A549 (cell line): ENCODE measurements around the gene PLEKHA4. TPM values are rescaled to one million over a fixed set of nuclear protein-coding genes. Genes with fewer than 3 reads are reported as not detected.
A peak's percentile ranks its signal among the peaks of the same experiment; 100 is the strongest.

Experiments
- ATAC-seq, 2 experiments: fragments of 200-7000 bp in 1 of 2; fragments of >200 bp in 1 of 2; cut with Nextera tagmentation in 1 of 2; cut with Tn5 transposase in 1 of 2; 3 replicates each; pipeline versions ENCODE4 v1.8.0 to v1.9.1; 2018 to 2020; ENCODE audit warnings: mild to moderate bottlenecking in 1 of 2, moderate library complexity in 1 of 2
- CTCF ChIA-PET: fragments of 300-600 bp; sonication (Branson Sonifier 250); formaldehyde crosslinking; extraction: SDS; loops from one replicate; lab custom pipeline; 2021; ENCODE audit warnings: antibody characterized with exemption, inconsistent platforms; lab: Yijun Ruan, JAX
- POLR2A ChIA-PET: fragments of 350-600 bp; formaldehyde crosslinking; extraction: SDS; loops from one replicate; lab custom pipeline; 2021; ENCODE audit warnings: antibody characterized with exemption, inconsistent platforms; lab: Yijun Ruan, JAX
- DNase-seq, 2 experiments: peaks; one replicate each; pipeline versions ENCODE4 v3.0.0 to v3.0.0-alpha.2; 2011 to 2016; ENCODE audit warnings: low read depth in 1 of 2, low spot score in 1 of 2
- FAIRE-seq: peaks from 2 replicates; lab custom pipeline; 2011; peaks lifted over from hg19 to GRCh38; lab: Jason Lieb, UNC
- H3K27ac ChIP-seq, 2 experiments: fragments of >200 bp; sonication (Bioruptor Twin); formaldehyde crosslinking; 3 replicates each; pipeline ENCODE4 v1.5.1; 2016 to 2017
- H3K4me1 ChIP-seq: fragments of >200 bp; sonication (Bioruptor Twin); formaldehyde crosslinking; 3 replicates; pipeline ENCODE4 v1.6.1; 2016
- H3K4me2 ChIP-seq: fragments of >200 bp; sonication (Bioruptor Twin); formaldehyde crosslinking; 3 replicates; pipeline ENCODE4 v1.6.1; 2016
- H3K4me3 ChIP-seq: fragments of >200 bp; sonication (Bioruptor Twin); formaldehyde crosslinking; 3 replicates; pipeline ENCODE4 v1.5.1; 2016
- H3K9me3 ChIP-seq: fragments of >200 bp; sonication (Bioruptor Twin); formaldehyde crosslinking; 3 replicates; pipeline ENCODE4 v1.6.1; 2016
- CBX2 ChIP-seq: fragments of 200-600 bp; sonication (generic); IDR thresholded peaks from 2 replicates; pipeline ENCODE4 v1.6.1; 2016; ENCODE audit warnings: low read depth, mild to moderate bottlenecking, borderline replicate concordance
- CHD2 ChIP-seq: fragments of 150-350 bp; IDR thresholded peaks from 2 replicates; pipeline ENCODE4 v1.6.1; 2014; ENCODE audit warnings: low read length; ENCODE audit not compliant: partially characterized antibody
- CTCF ChIP-seq: fragments of >200 bp; sonication (Bioruptor Twin); formaldehyde crosslinking; IDR thresholded peaks from 3 replicates; pipeline ENCODE4 v1.5.1; 2016
- E2F6 ChIP-seq: IDR thresholded peaks from 2 replicates; pipeline ENCODE4 v1.6.1; 2012; ENCODE audit warnings: low read depth, borderline replicate concordance
- EHF ChIP-seq: fragments of 250-450 bp; sonication (Bioruptor Pico); IDR thresholded peaks from 2 replicates; pipeline ENCODE4 v1.5.0; 2020; ENCODE audit warnings: mild to moderate bottlenecking
- ESRRA ChIP-seq: fragments of 150-350 bp; IDR thresholded peaks from 2 replicates; pipeline ENCODE4 v1.6.1; 2014; ENCODE audit warnings: mild to moderate bottlenecking, low read length, borderline replicate concordance
- FOSB ChIP-seq: fragments of 250-450 bp; sonication (Bioruptor Pico); IDR thresholded peaks from 2 replicates; pipeline ENCODE4 v1.5.0; 2020; ENCODE audit warnings: mild to moderate bottlenecking, moderate library complexity
- FOXS1 ChIP-seq: fragments of 250-450 bp; sonication (Bioruptor Pico); IDR thresholded peaks from 2 replicates; pipeline ENCODE4 v1.5.0; 2020; ENCODE audit warnings: mild to moderate bottlenecking, moderate library complexity
- GATA3 ChIP-seq: IDR thresholded peaks from 2 replicates; pipeline ENCODE4 v1.6.1; 2012; ENCODE audit warnings: borderline replicate concordance
- HES2 ChIP-seq: fragments of >200 bp; sonication (Bioruptor Twin); formaldehyde crosslinking; IDR thresholded peaks from 2 replicates; pipeline ENCODE4 v1.6.1; 2016
- HEYL ChIP-seq: fragments of 250-450 bp; sonication (Bioruptor Pico); IDR thresholded peaks from 2 replicates; pipeline ENCODE4 v1.8.0; 2021; ENCODE audit warnings: mild to moderate bottlenecking, moderate library complexity
- HOXB5 ChIP-seq: fragments of 250-450 bp; sonication (Bioruptor Pico); IDR thresholded peaks from 2 replicates; pipeline ENCODE4 v1.5.0; 2020; ENCODE audit warnings: mild to moderate bottlenecking, moderate library complexity
- JUNB ChIP-seq: fragments of >200 bp; sonication (Bioruptor Twin); formaldehyde crosslinking; IDR thresholded peaks from 2 replicates; pipeline ENCODE4 v1.6.1; 2016
- KDM1A ChIP-seq: fragments of 200-600 bp; sonication (generic); IDR thresholded peaks from 2 replicates; pipeline ENCODE4 v1.6.1; 2016; ENCODE audit warnings: low read depth, mild to moderate bottlenecking
- MAX ChIP-seq: IDR thresholded peaks from 2 replicates; pipeline ENCODE4 v1.6.1; 2012
- MYC ChIP-seq: IDR thresholded peaks from 2 replicates; pipeline ENCODE4 v1.6.1; 2012; ENCODE audit warnings: mild to moderate bottlenecking, inconsistent platforms, low read length, improper control_type of control experiment, borderline replicate concordance
- NFE2L2 ChIP-seq: fragments of 150-350 bp; conservative IDR thresholded peaks from 2 replicates; pipeline ENCODE4 v1.6.1; 2014; ENCODE audit warnings: low read length
- NR3C1 ChIP-seq: fragments of >200 bp; sonication (Bioruptor Twin); formaldehyde crosslinking; IDR thresholded peaks from 3 replicates; pipeline ENCODE4 v1.6.1; 2017
- PBX3 ChIP-seq: IDR thresholded peaks from 2 replicates; pipeline ENCODE4 v1.6.1; 2012
- POLR2AphosphoS2 ChIP-seq: conservative IDR thresholded peaks from 2 replicates; pipeline ENCODE4 v1.6.1; 2012; ENCODE audit warnings: low read length, improper control_type of control experiment, inconsistent platforms
- SREBF2 ChIP-seq: fragments of 450-650 bp; IDR thresholded peaks from 2 replicates; pipeline ENCODE4 v1.6.1; 2014; ENCODE audit warnings: mild to moderate bottlenecking, moderate library complexity
- TP53 ChIP-seq: fragments of 250-450 bp; sonication (Bioruptor Pico); IDR thresholded peaks from 2 replicates; pipeline ENCODE4 v1.5.0; 2021; ENCODE audit warnings: mild to moderate bottlenecking, moderate library complexity
- ZFP36 ChIP-seq: fragments of 450-650 bp; IDR thresholded peaks from 2 replicates; pipeline ENCODE4 v1.6.1; 2014; ENCODE audit warnings: borderline replicate concordance; ENCODE audit not compliant: partially characterized antibody
- ZSCAN20 ChIP-seq: fragments of 250-450 bp; sonication (Bioruptor Pico); IDR thresholded peaks from 2 replicates; pipeline ENCODE4 v1.8.0; 2022; ENCODE audit warnings: mild to moderate bottlenecking, moderate library complexity
- WGBS: methylation state at CpG from one replicate; pipeline ENCODE4 v1.1.6; 2017; ENCODE audit errors: missing lambda C conversion rate; 5-methylcytosine and 5-hydroxymethylcytosine counted together
- polyA plus RNA-seq, 4 experiments: library from polyadenylated mRNA; depleted of rRNA in 3 of 4; stranded (reverse); fragments of >200 nt; fragmentation: RNase III in 1 of 4; extraction: RNeasy Plus Mini Kit Qiagen cat#74134 plus additional on column Dnase treatment in 1 of 4; gene quantifications; 2 replicates in 3 of 4; 3 replicates in 1 of 4; pipeline ENCODE4 v1.2.3, GENCODE V29; 2011 to 2017

The PLEKHA4 gene
- polyA plus RNA-seq, 2 of the 4 experiments (the other 2 are of a cell fraction): 0.34 to 0.46 TPM

GRCh38 chr19:48813123-48813913 is 55.1 kb downstream of the PLEKHA4 start:
- Histone ChIP-seq H3K4me3 (no peak overlapping the region), H3K4me2 (no peak overlapping the region), H3K9me3 (no peaks in the 10 kb centered on the region), H3K4me1 (peaks cover 29% of the 10 kb centered on the region), H3K27ac (no peak overlapping the region)
- DNase-seq: no peak
- ChIA-PET POLR2A (interaction anchor here (0.6 kb wide), 1 partner anchor 16 kb away, joined by 3 read pairs; no protein-coding TSS in a partner anchor), CTCF (interaction anchor here (0.6 to 3.0 kb wide), 10 partner anchors 10 to 157 kb away, joined by 3 to 17 read pairs (median 5); partner anchors contain the start of gene HSD17B14)
- 94% methylated on average over 21 of the region's 21 CpGs for WGBS
- TF ChIP-seq CTCF (0 out of 3 replicates have a peak, but pooled peaks have one; percentile 11), MYC (no peak)
- FAIRE-seq: no peak
- ATAC-seq: no peak

- Histone ChIP-seq H3K4me3 (peak overlapping the region; percentile 59; the same call in 2 of the 3 replicates), H3K4me1 (peaks cover 27% of the 10 kb centered on the region), H3K27ac (peak overlapping the region in 1 of 2 experiments; percentile 87; a peak in 2 of 6 replicates), H3K4me2 (peak overlapping the region; percentile 80), H3K9me3 (no peaks in the 10 kb centered on the region)
- WGBS: 56% methylated on average over 33 of the region's 39 CpGs
- ChIA-PET CTCF (interaction anchor here (1.1 to 9.7 kb wide), 11 partner anchors 9 to 158 kb away, joined by 3 to 138 read pairs (median 13); partner anchors contain the start of gene HSD17B14), POLR2A (no interaction called here)
- TF ChIP-seq HOXB5 (CRISPR knock-in tag) (no peak), CHD2 (no peak), FOXS1 (CRISPR knock-in tag) (no peak), HEYL (CRISPR knock-in tag) (no peak), FOSB (CRISPR knock-in tag) (no peak), E2F6 (no peak), TP53 (CRISPR knock-in tag) (no peak)
- FAIRE-seq (no peak), ATAC-seq (peak; percentile 7 to 31; a peak in 3 of 6 replicates), DNase-seq (peak; percentile 53 to 66)
Measured at GRCh38 chr19:48812094-48812929, 56.1 kb downstream of the PLEKHA4 start.

- FAIRE-seq: no peak
- POLR2A ChIA-PET: interaction anchor here (0.7 to 2.0 kb wide), 7 partner anchors 9 to 90 kb away, joined by 3 to 8 read pairs (median 4); partner anchors contain the start of genes HSD17B14 and PPP1R15A
- TF ChIP-seq FOSB (CRISPR knock-in tag): no peak
- TF ChIP-seq ESRRA: no peak
- TF ChIP-seq KDM1A: no peak
- TF ChIP-seq ZFP36: no peak
- TF ChIP-seq MAX: no peak
- no peak for TF ChIP-seq HES2
- TF ChIP-seq FOXS1 (CRISPR knock-in tag): no peak
- TF ChIP-seq JUNB: no peak
- TF ChIP-seq PBX3: no peak
- TF ChIP-seq NFE2L2: no peak
- TF ChIP-seq SREBF2: no peak
- TF ChIP-seq GATA3: no peak
- TF ChIP-seq CTCF: no peak
- TF ChIP-seq NR3C1: no peak
- TF ChIP-seq POLR2AphosphoS2: no peak
- no peak for TF ChIP-seq CBX2
- no peak for TF ChIP-seq EHF
- TF ChIP-seq ZSCAN20 (CRISPR knock-in tag): no peak
Measured at GRCh38 chr19:48810151-48810550, 58.3 kb downstream of the PLEKHA4 start.

More at GRCh38 chr19:48810151-48810550, 58.3 kb downstream of the PLEKHA4 start:
- Histone ChIP-seq H3K4me3 (peak overlapping the region; percentile 59), H3K4me1 (peaks cover 14% of the 10 kb centered on the region), H3K4me2 (peak overlapping the region; percentile 80), H3K9me3 (no peaks in the 10 kb centered on the region), H3K27ac (peak overlapping the region; percentile 76 to 87)
- WGBS: 48% methylated on average over 7 of the region's 7 CpGs
- no peak for ATAC-seq
- DNase-seq: no peak
- CTCF ChIA-PET: interaction anchor here (1.2 to 9.7 kb wide), 8 partner anchors 9 to 161 kb away, joined by 3 to 138 read pairs (median 14); partner anchors contain the start of gene HSD17B14
